Trophoblast cell (in vitro differentiated cells and primary cell): Measurements from ENCODE around the gene FBXL12. TPM values are rescaled to one million over a fixed set of nuclear protein-coding genes. Genes with fewer than 3 reads are reported as not detected.

Experiments
- DNase-seq, 2 donors: peaks; one replicate each; pipeline ENCODE4 v3.0.0-alpha.2; 2016
- H2AFZ ChIP-seq: 2 replicates; pipeline ENCODE4 v1.6.1; 2013; ENCODE audit warnings: low read length, moderate library complexity, mild to moderate bottlenecking; ENCODE audit not compliant: insufficient read depth, poor library complexity
- H2AK5ac ChIP-seq: 2 replicates; pipeline ENCODE4 v1.6.1; 2013; ENCODE audit warnings: mild to moderate bottlenecking, low read length
- H2BK120ac ChIP-seq: 2 replicates; pipeline ENCODE4 v1.6.1; 2013; ENCODE audit warnings: low read length, mild to moderate bottlenecking, moderate library complexity; ENCODE audit not compliant: insufficient read depth, poor library complexity
- H2BK12ac ChIP-seq: 2 replicates; pipeline ENCODE4 v1.6.1; 2013; ENCODE audit warnings: mild to moderate bottlenecking, low read length, moderate library complexity
- H2BK5ac ChIP-seq: 2 replicates; pipeline ENCODE4 v1.6.1; 2013; ENCODE audit warnings: low read length, low read depth, moderate library complexity, mild to moderate bottlenecking; ENCODE audit not compliant: poor library complexity
- H3K14ac ChIP-seq: 2 replicates; pipeline ENCODE4 v1.6.1; 2013; ENCODE audit warnings: mild to moderate bottlenecking, low read length
- H3K18ac ChIP-seq: 2 replicates; pipeline ENCODE4 v1.6.1; 2013; ENCODE audit warnings: mild to moderate bottlenecking, low read length
- H3K23ac ChIP-seq: 2 replicates; pipeline ENCODE4 v1.6.1; 2013; ENCODE audit warnings: low read length
- H3K27ac ChIP-seq: 2 replicates; pipeline ENCODE4 v1.5.1; 2013; ENCODE audit warnings: low read depth, mild to moderate bottlenecking, inconsistent platforms, low read length, moderate library complexity
- H3K27me3 ChIP-seq: 2 replicates; pipeline ENCODE4 v1.6.1; 2013; ENCODE audit warnings: inconsistent platforms, mild to moderate bottlenecking, low read length, moderate library complexity; ENCODE audit not compliant: insufficient read depth
- H3K36me3 ChIP-seq, 2 experiments: 1 replicate in 1 of 2; 2 replicates in 1 of 2; pipeline ENCODE4 v1.6.1; 2013; ENCODE audit warnings: low read length in 2 of 2, mild to moderate bottlenecking in 2 of 2, moderate library complexity in 1 of 2; ENCODE audit not compliant: insufficient read depth in 2 of 2, control insufficient read depth in 1 of 2
- H3K4ac ChIP-seq: 2 replicates; pipeline ENCODE4 v1.6.1; 2013; ENCODE audit warnings: low read depth, mild to moderate bottlenecking, low read length, moderate library complexity
- H3K4me1 ChIP-seq, 2 experiments: 1 replicate in 1 of 2; 2 replicates in 1 of 2; pipeline ENCODE4 v1.6.1; 2013; ENCODE audit warnings: low read length in 2 of 2, mild to moderate bottlenecking in 2 of 2, moderate library complexity in 1 of 2; ENCODE audit not compliant: insufficient read depth in 2 of 2, control insufficient read depth in 1 of 2
- H3K4me2 ChIP-seq: 2 replicates; pipeline ENCODE4 v1.6.1; 2013; ENCODE audit warnings: inconsistent platforms, mild to moderate bottlenecking, low read length, moderate library complexity
- H3K4me3 ChIP-seq: 2 replicates; pipeline ENCODE4 v1.5.1; 2013; ENCODE audit warnings: mild to moderate bottlenecking, low read depth, low read length, inconsistent platforms
- H3K79me1 ChIP-seq: one replicate; pipeline ENCODE4 v1.6.1; 2013; ENCODE audit warnings: low read length
- H3K79me2 ChIP-seq: 2 replicates; pipeline ENCODE4 v1.6.1; 2013; ENCODE audit warnings: low read length, mild to moderate bottlenecking; ENCODE audit not compliant: control insufficient read depth, insufficient read depth, poor library complexity
- H3K9ac ChIP-seq: 2 replicates; pipeline ENCODE4 v1.6.1; 2013; ENCODE audit warnings: mild to moderate bottlenecking, low read length
- H3K9me3 ChIP-seq: 2 replicates; pipeline ENCODE4 v1.6.1; 2013; ENCODE audit warnings: low read depth, mild to moderate bottlenecking, control low read depth, inconsistent platforms, low read length; ENCODE audit not compliant: insufficient read depth
- H4K12ac ChIP-seq: 2 replicates; pipeline ENCODE4 v1.6.1; 2013; ENCODE audit warnings: low read depth, mild to moderate bottlenecking, low read length, moderate library complexity
- H4K8ac ChIP-seq: 2 replicates; pipeline ENCODE4 v1.6.1; 2013; ENCODE audit warnings: low read depth, mild to moderate bottlenecking, low read length, moderate library complexity
- H4K91ac ChIP-seq: one replicate; pipeline ENCODE4 v1.6.1; 2013; ENCODE audit warnings: low read depth, mild to moderate bottlenecking, low read length, moderate library complexity
- WGBS: extraction: QIAGEN DNeasy Blood & Tissue Kit; methylation state at CpG from one replicate; pipeline ENCODE4 v1.1.7; 2013; ENCODE audit warnings: missing lambda C conversion rate; ENCODE audit not compliant: insufficient read length, insufficient coverage; ENCODE audit errors: extremely low coverage; 5-methylcytosine and 5-hydroxymethylcytosine counted together
- polyA plus RNA-seq: library from polyadenylated mRNA; stranded (reverse); fragments of 200-250 nt; gene quantifications from 2 replicates; pipeline ENCODE4 v1.2.3, GENCODE V29; 2013

Gene FBXL12, protein sequence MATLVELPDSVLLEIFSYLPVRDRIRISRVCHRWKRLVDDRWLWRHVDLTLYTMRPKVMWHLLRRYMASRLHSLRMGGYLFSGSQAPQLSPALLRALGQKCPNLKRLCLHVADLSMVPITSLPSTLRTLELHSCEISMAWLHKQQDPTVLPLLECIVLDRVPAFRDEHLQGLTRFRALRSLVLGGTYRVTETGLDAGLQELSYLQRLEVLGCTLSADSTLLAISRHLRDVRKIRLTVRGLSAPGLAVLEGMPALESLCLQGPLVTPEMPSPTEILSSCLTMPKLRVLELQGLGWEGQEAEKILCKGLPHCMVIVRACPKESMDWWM
- polyA plus RNA-seq, result 30.8 and 31.5 TPM in 2 replicates

DNA sequence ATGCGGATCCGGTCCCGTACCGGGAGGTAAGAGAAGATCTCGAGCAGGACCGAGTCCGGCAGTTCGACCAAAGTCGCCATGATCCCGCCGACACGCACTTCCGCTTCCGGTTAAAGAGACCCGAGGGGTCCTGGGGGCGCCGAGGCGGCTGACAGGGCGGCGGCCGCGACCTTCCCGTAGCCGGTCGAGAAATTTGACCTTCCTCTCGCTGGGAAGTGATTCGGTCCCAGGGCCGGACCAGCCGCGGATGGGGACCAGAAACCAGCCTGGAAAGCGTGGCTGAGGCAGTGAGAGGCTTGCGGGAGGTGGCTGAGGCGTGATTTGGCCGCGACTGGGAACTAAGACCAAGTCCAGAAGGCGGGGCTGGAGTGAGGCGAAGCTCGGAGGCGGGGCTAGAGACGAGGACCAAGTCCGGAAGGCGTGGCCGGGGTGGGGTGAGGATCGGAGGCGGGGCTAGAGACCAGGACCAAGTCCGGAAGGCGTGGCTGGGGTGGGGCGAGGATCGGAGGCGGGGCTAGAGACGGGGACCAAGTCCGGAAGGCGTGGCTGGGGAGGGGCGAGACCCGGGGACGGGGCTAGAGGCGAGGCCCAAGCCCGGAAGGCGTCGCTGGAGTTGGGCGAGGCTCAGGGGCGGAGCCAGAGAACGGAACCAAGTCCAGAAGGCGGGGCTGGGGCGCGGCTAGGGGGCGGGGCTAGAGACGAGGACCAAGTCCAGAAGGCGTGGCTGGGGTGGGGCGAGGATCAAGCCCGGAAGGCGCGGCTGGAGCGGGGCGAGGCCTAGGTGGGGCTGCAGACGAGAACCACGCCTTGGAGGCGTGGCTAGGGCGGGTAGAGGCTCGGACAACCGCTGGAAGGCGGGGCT is at the start of gene FBXL12:
Gene FBXL12 (minus strand): TSS at position 346 of the 862 bp plus-strand sequence. CDS start 266 bp downstream, at position 80.
- Histone ChIP-seq H3K23ac (no peak within 1 kb of the TSS), H3K14ac (peak within 1 kb of the TSS; percentile 100), H3K18ac (peak within 1 kb of the TSS; percentile 95), H3K4me3 (peak within 1 kb of the TSS; percentile 97), H3K36me3 (peaks cover 4 to 6% of the 10 kb centered on the region in 2 experiments), H3K4me1 (peaks cover 0 to 4% of the 10 kb centered on the region in 2 experiments), H2BK5ac (peak within 1 kb of the TSS; percentile 99), H2AFZ (peak within 1 kb of the TSS; percentile 100), H4K8ac (peak within 1 kb of the TSS; percentile 99), H3K4me2 (peak within 1 kb of the TSS; percentile 74), H3K9me3 (peaks cover 3% of the 10 kb centered on the region), H3K27me3 (no peaks in the 10 kb centered on the region), H3K27ac (peak within 1 kb of the TSS; percentile 97), H3K79me1 (peaks cover 6% of the 10 kb centered on the region), H3K79me2 (peaks cover 7% of the 10 kb centered on the region), H2AK5ac (peak within 1 kb of the TSS; percentile 93), H3K9ac (peak within 1 kb of the TSS; percentile 86), H2BK120ac (peak within 1 kb of the TSS; percentile 96), H4K91ac (peak within 1 kb of the TSS; percentile 90), H2BK12ac (no peak within 1 kb of the TSS), H4K12ac (peak within 1 kb of the TSS; percentile 98), H3K4ac (peak within 1 kb of the TSS; percentile 96)
- peak; percentile 100 for DNase-seq
- no CpG with 5 or more reads among the region's 82 CpGs for WGBS

GRCh38 chr19:9865732-9866501 is 47.0 kb upstream of the FBXL12 start:
- Histone ChIP-seq H3K4me2 (no peak overlapping the region), H3K4ac (no peak overlapping the region), H2AK5ac (no peak overlapping the region), H2AFZ (no peak overlapping the region), H3K14ac (no peak overlapping the region), H3K18ac (no peak overlapping the region), H3K36me3 (no peaks in the 10 kb centered on the region), H3K9ac (no peak overlapping the region), H4K91ac (no peak overlapping the region), H3K9me3 (peaks cover 2% of the 10 kb centered on the region), H4K12ac (no peak overlapping the region), H3K27ac (no peak overlapping the region), H3K79me2 (no peaks in the 10 kb centered on the region), H3K23ac (no peak overlapping the region), H3K27me3 (no peaks in the 10 kb centered on the region), H2BK120ac (no peak overlapping the region), H4K8ac (no peak overlapping the region), H3K79me1 (no peaks in the 10 kb centered on the region), H3K4me1 (no peaks in the 10 kb centered on the region), H2BK12ac (no peak overlapping the region), H2BK5ac (no peak overlapping the region), H3K4me3 (no peak overlapping the region)
- no CpG with 5 or more reads among the region's 16 CpGs for WGBS
- DNase-seq, result no peak

- Histone ChIP-seq H3K27me3 (no peaks in the 10 kb centered on the region), H3K27ac (no peak overlapping the region), H3K79me1 (no peaks in the 10 kb centered on the region), H2BK120ac (no peak overlapping the region), H4K8ac (no peak overlapping the region), H2AFZ (no peak overlapping the region), H3K9ac (no peak overlapping the region), H3K9me3 (no peaks in the 10 kb centered on the region), H3K18ac (no peak overlapping the region), H2AK5ac (no peak overlapping the region), H4K91ac (no peak overlapping the region), H2BK12ac (no peak overlapping the region), H2BK5ac (no peak overlapping the region), H3K14ac (no peak overlapping the region), H3K4me2 (no peak overlapping the region), H4K12ac (no peak overlapping the region), H3K36me3 (no peaks in the 10 kb centered on the region), H3K79me2 (no peaks in the 10 kb centered on the region), H3K4me1 (no peaks in the 10 kb centered on the region), H3K23ac (no peak overlapping the region), H3K4me3 (no peak overlapping the region), H3K4ac (no peak overlapping the region)
- no peak for DNase-seq
- WGBS, result no CpG with 5 or more reads among the region's 5 CpGs
Observed at GRCh38 chr19:9863759-9864158, 44.9 kb upstream of the FBXL12 start.

- H4K91ac ChIP-seq, result no peak overlapping the region
- no peak overlapping the region for H3K4me3 ChIP-seq
- no peaks in the 10 kb centered on the region for H3K79me2 ChIP-seq
- no peak overlapping the region for H2AFZ ChIP-seq
- WGBS, result no CpG with 5 or more reads among the region's 4 CpGs
- H3K27ac ChIP-seq, result no peak overlapping the region
- H3K36me3 ChIP-seq, result no peaks in the 10 kb centered on the region
- H3K18ac ChIP-seq, result no peak overlapping the region
- no peak for DNase-seq
- no peak overlapping the region for H4K8ac ChIP-seq
- H2AK5ac ChIP-seq, result no peak overlapping the region
- no peak overlapping the region for H3K9ac ChIP-seq
- H3K9me3 ChIP-seq, result no peaks in the 10 kb centered on the region
- H2BK12ac ChIP-seq, result no peak overlapping the region
- no peak overlapping the region for H2BK120ac ChIP-seq
- H3K4me2 ChIP-seq, result no peak overlapping the region
- H2BK5ac ChIP-seq, result no peak overlapping the region
- H3K27me3 ChIP-seq, result no peaks in the 10 kb centered on the region
- no peak overlapping the region for H3K4ac ChIP-seq
- H3K79me1 ChIP-seq, result no peaks in the 10 kb centered on the region
- no peak overlapping the region for H3K14ac ChIP-seq
- peaks cover under 1% of the 10 kb centered on the region in 2 experiments for H3K4me1 ChIP-seq
- H4K12ac ChIP-seq, result no peak overlapping the region
- H3K23ac ChIP-seq, result no peak overlapping the region
Observed at GRCh38 chr19:9862938-9863337, 44.1 kb upstream of the FBXL12 start.
